GM12891 (cell line): ENCODE results near the gene MAD1L1.

Source experiments
- DNase-seq: peaks from one replicate; pipeline ENCODE4 v3.0.0; 2011; ENCODE audit warnings: low spot score; ENCODE audit not compliant: insufficient read length
- FAIRE-seq: peaks from 2 replicates; lab custom pipeline; 2011; peaks lifted over from hg19 to GRCh38; lab: Jason Lieb, UNC
- PAX5 ChIP-seq: IDR thresholded peaks from 2 replicates; pipeline ENCODE4 v1.6.1; 2011; ENCODE audit warnings: low read length, moderate library complexity, mild to moderate bottlenecking; ENCODE audit not compliant: insufficient read depth, severe bottlenecking
- POLR2A ChIP-seq: IDR thresholded peaks from 2 replicates; pipeline ENCODE4 v1.6.1; 2011; ENCODE audit warnings: low read depth, low read length, control low read depth
- POLR2AphosphoS5 ChIP-seq: IDR thresholded peaks from 2 replicates; pipeline ENCODE4 v1.6.1; 2011; ENCODE audit warnings: low read depth, low read length, control low read depth
- POU2F2 ChIP-seq: IDR thresholded peaks from 2 replicates; pipeline ENCODE4 v1.6.1; 2011; ENCODE audit warnings: low read depth, mild to moderate bottlenecking, control low read depth, low read length, moderate library complexity
- SPI1 ChIP-seq: IDR thresholded peaks from 2 replicates; pipeline ENCODE4 v1.6.1; 2011; ENCODE audit warnings: low read depth, low read length, control low read depth
- TAF1 ChIP-seq: IDR thresholded peaks from 2 replicates; pipeline ENCODE4 v1.6.1; 2011; ENCODE audit warnings: low read depth, low read length, control low read depth

MAD1L1 gene

DNA sequence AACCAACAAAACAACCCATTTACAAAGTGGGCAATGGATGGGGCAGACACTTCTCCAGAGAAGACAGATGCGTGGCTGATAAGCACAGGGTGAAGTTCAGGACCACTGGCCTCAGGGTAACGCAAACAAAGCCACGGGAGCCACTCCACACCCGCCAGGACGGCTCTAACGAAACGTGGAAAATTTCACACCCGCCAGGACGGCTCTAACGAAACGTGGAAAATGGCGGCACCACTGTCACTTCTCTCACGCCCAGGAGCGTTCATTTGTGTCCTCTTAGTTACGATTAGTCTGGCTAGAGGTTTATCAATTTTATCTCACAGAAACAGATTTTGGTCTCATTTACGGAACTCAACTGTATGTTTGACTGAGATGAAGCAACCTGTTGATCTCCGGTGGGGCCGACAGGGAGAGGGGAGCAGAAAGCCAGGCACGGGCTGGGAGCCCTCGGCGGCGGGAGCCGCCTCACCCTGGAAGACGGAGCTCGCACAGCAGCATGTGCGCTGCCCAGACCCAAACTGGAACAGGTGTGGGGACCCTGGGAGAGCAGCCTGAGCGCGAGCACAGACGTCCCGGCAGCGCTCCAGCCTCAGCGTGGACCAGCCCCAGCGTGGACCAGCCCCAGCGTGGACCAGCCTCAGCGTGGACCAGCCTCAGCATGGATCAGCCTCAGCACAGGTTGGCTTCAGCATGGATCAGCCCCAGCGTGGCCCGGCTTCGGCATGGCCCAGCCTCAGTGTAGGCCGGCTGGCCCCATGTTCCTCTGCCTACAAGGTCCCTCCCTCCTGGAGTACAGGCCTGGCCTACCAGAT lies 243.5 kb downstream of the MAD1L1 start:
- TF ChIP-seq PAX5 (no peak), POLR2AphosphoS5 (no peak)
- FAIRE-seq (no peak), DNase-seq (no peak)

DNA sequence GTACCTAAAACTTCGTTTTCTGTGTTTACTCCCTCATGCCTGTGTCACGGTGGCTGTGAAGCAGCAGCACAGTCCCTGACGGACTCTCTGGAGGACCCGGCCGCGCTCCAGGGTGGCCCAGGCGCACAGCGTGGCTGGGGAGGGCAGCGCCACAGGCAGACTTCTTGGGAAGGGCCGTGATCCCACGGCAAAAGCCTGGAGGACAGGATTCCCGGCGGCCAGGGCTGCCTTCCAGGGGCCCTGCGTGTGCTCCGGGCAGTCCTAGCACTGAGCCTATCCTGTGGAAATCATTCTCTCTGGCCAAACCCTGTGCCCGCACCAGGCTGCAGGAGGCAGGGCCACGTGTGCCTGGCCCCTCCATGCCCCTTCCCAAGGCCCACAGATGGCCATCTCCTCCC lies 244.2 kb downstream of the MAD1L1 start:
- TF ChIP-seq TAF1 (no peak), POLR2A (no peak), POU2F2 (no peak), PAX5 (no peak), SPI1 (no peak), POLR2AphosphoS5 (no peak)
- DNase-seq, result no peak
- FAIRE-seq, result no peak

DNA sequence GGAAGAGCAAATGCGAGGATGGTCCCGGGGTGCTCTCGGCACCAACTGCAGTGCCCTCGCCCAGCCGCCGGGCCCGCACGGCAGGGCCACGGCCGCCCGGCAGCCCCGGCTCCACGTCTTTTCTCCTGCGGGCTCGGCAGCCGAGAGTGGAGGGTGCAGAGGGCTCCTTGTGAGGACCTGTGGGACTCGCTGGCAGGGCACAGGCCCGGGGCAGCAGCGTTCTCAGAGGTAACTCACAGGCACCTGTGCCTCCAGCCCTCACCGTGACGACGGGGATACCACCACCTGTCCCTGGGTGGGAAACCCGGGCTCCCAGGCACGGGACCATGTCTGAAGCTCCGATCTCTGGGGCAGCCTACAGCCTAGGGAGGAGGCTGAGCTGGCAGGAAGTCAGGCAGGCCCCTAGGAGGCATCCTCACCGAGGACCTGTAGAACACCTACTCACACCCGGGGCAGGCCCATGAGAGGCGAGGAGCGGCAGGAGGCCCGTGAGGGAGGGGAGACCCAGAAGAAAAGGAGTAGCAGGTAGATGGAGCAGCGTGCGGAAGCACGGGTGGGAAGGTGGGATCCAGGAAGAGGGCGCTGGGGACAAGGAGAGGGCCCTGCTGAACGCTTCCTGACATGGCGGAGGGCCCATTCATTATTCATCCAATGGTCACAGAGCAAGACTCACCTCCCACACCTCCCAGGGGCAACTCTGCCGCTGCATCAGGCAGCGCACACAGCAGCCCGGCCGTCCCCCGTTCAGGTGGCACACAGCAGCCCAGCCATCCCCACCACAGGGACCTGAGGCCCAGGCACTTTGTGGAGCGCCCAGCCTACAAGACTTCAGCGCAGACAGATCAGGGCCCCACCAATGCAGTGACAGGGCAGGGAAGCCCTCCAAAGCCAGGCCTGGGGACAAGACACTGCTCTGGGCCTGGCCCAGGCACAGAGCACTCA lies 244.9 kb downstream of the MAD1L1 start:
- DNase-seq, result no peak
- FAIRE-seq, result no peak
- TF ChIP-seq SPI1 (no peak), TAF1 (no peak)

DNA sequence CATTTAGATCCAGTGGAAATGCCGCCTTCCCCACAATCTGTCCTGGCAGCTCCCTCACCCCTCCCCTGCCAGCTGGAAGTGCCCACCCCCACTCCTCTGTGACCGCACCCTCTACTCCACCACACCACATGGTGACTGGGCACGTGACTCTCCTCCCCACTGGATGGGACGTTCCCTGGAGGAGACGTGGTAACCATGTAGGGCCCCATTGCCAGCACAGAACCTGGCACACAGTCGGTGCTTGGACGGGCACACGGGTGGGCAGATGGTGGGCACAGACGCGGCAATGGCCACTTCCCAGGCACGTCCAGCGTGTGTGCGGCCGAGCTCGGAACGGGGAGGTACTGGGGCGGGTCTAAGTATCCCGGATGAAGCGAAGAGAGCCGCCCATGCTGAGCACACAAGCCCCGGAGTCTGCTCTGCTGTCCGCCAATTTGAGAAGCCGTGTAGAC lies 245.6 kb downstream of the MAD1L1 start:
- FAIRE-seq, result no peak
- DNase-seq, result no peak
- TF ChIP-seq POLR2A (no peak), POU2F2 (no peak)

DNA sequence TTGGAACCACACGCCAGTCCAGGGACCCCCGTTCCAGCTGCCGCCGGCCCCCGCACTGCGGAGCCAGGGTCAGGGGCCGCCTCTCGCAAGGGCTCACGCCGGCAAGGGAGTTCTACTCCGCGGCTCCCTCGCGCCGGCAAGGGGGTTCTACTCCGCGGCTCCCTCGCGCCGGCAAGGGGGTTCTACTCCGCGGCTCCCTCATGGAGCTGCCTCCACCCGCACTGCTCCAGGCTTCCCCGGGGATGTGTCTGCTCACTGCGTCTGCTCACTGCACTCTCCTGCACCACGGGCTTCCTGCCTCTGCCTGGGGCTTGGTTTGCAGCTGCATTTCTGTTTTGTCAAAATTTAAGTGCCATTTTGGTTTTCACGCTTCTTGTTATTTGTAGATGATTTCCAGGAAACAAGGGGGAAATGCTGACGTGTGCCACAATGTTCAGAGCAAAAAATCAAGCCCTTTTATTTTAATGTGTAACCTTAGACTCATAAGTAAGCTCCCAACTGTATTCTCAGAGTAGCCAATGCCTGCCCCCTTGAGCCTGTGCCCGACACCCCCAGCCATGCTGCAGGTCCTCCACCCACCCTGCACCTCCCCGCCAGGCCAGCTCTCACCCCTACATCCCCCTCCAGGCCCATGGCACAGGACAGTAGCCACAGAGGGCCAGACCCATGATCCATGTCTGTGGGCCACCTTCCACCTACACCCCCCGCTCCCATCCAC lies 246.2 kb downstream of the MAD1L1 start:
- FAIRE-seq, result no peak
- no peak for TF ChIP-seq TAF1
- no peak for TF ChIP-seq POU2F2
- TF ChIP-seq POLR2A, result no peak
- TF ChIP-seq POLR2AphosphoS5, result no peak
- no peak for TF ChIP-seq PAX5
- TF ChIP-seq SPI1, result no peak

DNA sequence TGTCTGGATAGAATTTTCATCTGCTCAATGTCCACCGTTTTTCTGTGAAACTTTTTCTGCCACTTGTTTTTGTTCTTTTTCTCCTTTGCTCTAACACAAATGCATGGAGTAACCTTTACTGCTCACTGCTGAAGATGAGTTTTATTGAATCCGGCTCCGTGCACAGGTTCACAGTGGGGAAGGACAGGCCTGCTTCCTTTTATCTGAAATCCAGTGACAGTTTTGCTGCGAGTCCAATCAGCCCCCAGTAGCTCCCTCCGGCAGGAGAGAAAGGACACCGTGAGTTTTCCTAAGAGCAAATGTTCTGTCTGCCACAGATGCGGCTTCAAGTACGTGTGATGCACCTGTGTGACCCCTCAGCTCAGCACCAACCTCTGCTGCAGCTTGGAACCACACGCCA lies 246.8 kb downstream of the MAD1L1 start:
- TF ChIP-seq TAF1 (no peak), PAX5 (no peak), SPI1 (no peak), POU2F2 (no peak), POLR2AphosphoS5 (no peak), POLR2A (no peak)
- FAIRE-seq, result no peak
- DNase-seq, result no peak

More for the DNA sequence above, 246.2 kb downstream of the MAD1L1 start:
- DNase-seq, result no peak

DNA sequence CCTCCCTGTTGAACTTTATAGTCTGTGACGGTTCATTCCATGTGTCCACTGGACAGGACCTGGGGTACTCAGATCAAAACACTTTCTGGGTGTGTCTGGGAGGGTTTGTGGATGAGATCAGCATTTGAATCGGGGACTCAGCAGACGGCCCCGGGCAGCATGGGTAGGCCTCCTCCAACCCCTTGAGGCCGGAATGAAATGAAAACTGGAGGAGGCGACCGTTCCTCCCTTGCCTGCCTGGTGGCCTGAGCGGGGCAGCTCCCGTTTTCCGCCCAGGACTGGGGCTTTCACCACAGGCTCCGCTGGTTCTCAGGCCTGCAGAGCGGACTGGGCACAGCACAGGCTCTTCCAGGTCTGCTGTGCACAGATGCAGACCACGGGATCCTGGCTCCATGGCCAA lies 247.7 kb downstream of the MAD1L1 start:
- DNase-seq, result no peak
- TF ChIP-seq POLR2AphosphoS5, result no peak
- TF ChIP-seq TAF1, result no peak
- no peak for TF ChIP-seq POLR2A
- TF ChIP-seq PAX5, result no peak
- no peak for TF ChIP-seq POU2F2
- no peak for TF ChIP-seq SPI1
- no peak for FAIRE-seq

DNA sequence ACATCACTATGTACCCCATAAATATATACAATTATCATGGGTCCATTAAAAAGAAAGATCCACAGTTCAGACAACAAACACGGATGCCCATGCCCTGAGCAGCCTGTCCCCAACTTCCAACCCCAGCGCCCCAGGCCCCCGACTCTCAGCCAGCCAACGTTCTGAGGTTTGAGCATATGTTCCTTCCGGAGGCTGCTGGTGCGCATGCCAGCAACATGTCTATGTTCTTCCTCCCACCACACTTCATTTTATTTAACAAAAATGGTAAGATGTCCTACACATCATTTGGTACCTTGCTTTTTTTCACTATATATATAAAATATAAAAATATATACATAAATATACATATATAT lies 250.9 kb downstream of the MAD1L1 start:
- DNase-seq, result no peak
- FAIRE-seq, result no peak
- no peak for TF ChIP-seq POU2F2
- no peak for TF ChIP-seq SPI1
- no peak for TF ChIP-seq PAX5
- TF ChIP-seq POLR2A, result no peak
- TF ChIP-seq POLR2AphosphoS5, result no peak
- no peak for TF ChIP-seq TAF1

DNA sequence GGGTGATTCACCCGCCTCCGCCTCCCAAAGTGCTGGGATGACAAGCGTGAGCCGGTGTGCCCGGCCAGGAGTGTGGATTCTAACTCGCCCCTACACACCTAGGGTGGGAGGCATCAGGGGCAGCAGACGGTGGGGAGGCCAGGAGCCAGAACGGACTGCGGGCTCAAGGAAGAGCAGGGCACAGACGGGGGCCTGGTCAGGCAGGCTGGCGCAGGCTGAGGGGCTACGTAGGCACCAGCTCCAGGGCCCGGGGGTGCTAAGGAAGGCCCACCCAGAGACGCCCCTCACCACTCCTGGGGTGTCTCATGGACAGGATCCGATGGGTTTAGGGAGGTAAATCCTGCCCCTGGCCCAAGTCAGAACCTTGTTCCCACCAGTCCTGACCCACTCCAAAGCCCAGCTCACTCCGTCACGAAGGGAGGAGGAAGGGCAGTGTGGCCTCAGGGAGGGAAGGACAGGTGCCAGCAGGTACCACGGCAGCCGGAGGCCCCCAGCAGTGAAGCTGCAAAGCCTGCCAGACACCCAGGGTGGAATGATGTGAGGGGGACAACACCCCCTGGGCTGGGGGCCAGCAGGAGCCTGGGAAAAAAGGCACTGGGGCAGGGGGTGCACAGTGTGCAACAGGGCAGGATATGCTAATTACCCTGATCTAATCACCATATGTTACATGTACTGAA lies 251.4 kb downstream of the MAD1L1 start:
- FAIRE-seq (no peak), DNase-seq (no peak)
- TF ChIP-seq POU2F2, result no peak
